ENCODE results near the gene DSCAML1. TPM values are rescaled to one million over a fixed set of nuclear protein-coding genes. Genes with fewer than 3 reads are reported as not detected.

DSCAML1 gene
- total and polyA plus RNA-seq, 10 of the 15 experiments (the other 5 are each of a cell fraction or from before 2014, with no cell fraction given) = 0.03 to 0.18 (median 0.06) TPM; not detected in 1

- no peak for TF ChIP-seq PRDM15 (CRISPR knock-in tag; IDR thresholded peaks at IDR 0.05)
Measured at GRCh38 chr11:117820516-117820915, 23.5 kb upstream of the DSCAML1 start (continued).

- ChIA-PET SMC1A (ENCODE audit: uncharacterized antibody, unreplicated experiment) (interaction anchor here (0.8 to 11.7 kb wide), 10 partner anchors 15 to 238 kb away, joined by 3 to 318 read pairs (median 6); no protein-coding TSS in a partner anchor), POLR2A (interaction anchor here (2.6 to 4.8 kb wide), 2 partner anchors 12 to 127 kb away, joined by 10 to 47 read pairs; no protein-coding TSS in a partner anchor), CTCF (interaction anchor here (1.0 to 16.0 kb wide), 14 partner anchors 8 to 233 kb away, joined by 3 to 503 read pairs (median 9); no protein-coding TSS in a partner anchor), RAD21 (ENCODE audit: unreplicated experiment) (interaction anchor here (1.4 to 22.6 kb wide), 6 partner anchors 9 to 302 kb away, joined by 3 to 393 read pairs (median 116); no protein-coding TSS in a partner anchor)
- TF ChIP-seq SIX5 (IDR thresholded peaks at IDR 0.05; ENCODE audit: low read depth, low read length, severe bottlenecking) (no peak), BACH1 (IDR thresholded peaks at IDR 0.05; ENCODE audit: borderline replicate concordance) (no peak), NR2C2 (IDR thresholded peaks at IDR 0.05; ENCODE audit: borderline replicate concordance, control insufficient read depth, insufficient read length, low read depth) (no peak), POLR2A (IDR thresholded peaks at IDR 0.05; ENCODE audit: low read depth, low read length) (no peak), EGR1 (IDR thresholded peaks at IDR 0.05; ENCODE audit: borderline replicate concordance in 1 of 2, low read depth in 2 of 2, low read length in 2 of 2) (no peak), PBX3 (IDR thresholded peaks at IDR 0.05; ENCODE audit: insufficient replicate concordance, low read depth, low read length) (no peak), SPI1 (IDR thresholded peaks at IDR 0.05; ENCODE audit: borderline replicate concordance, insufficient read depth, low read depth, low read length) (no peak), NRF1 (conservative IDR thresholded peaks at IDR 0.05; ENCODE audit: low read depth, low read length) (no peak), IKZF2 (IDR thresholded peaks at IDR 0.05) (no peak), ZNF207 (IDR thresholded peaks at IDR 0.05; ENCODE audit: borderline replicate concordance) (no peak), NFXL1 (IDR thresholded peaks at IDR 0.05; ENCODE audit: borderline replicate concordance) (no peak)
- no TSS peak for BruUV-seq (replicated peaks)
- no peak for FAIRE-seq
- H3K9ac ChIP-seq (ENCODE audit: control insufficient read depth, insufficient read depth, low read length) = no peak overlapping the region
- H3K36me3 ChIP-seq (ENCODE audit: control insufficient read depth in 2 of 2, insufficient read depth in 2 of 2, low read length in 1 of 2) = no peaks in the 10 kb centered on the region
- no peaks in the 10 kb centered on the region for H3K9me3 ChIP-seq (replicated peaks; ENCODE audit: control insufficient read depth, insufficient read depth, low read length)
- no peak for ATAC-seq
- 60% methylated on average over 10 of the region's 11 CpGs for WGBS (ENCODE audit: insufficient coverage, insufficient replicate concordance, low lambda C conversion rate, missing lambda C conversion rate)
- H3K4me1 ChIP-seq (ENCODE audit: control insufficient read depth, insufficient read depth, low read length) = peaks cover 51% of the 10 kb centered on the region
- H4K20me1 ChIP-seq (ENCODE audit: control insufficient read depth, insufficient read depth) = no peaks in the 10 kb centered on the region
- no peak overlapping the region for H3K27ac ChIP-seq (ENCODE audit: control insufficient read depth, insufficient read depth)
- H3K4me3 ChIP-seq = no peak overlapping the region
- H3K27me3 ChIP-seq (replicated peaks in 1 of 2; ENCODE audit: control insufficient read depth in 2 of 2, insufficient read depth in 2 of 2, low read length in 1 of 2) = no peaks in the 10 kb centered on the region
- H2AFZ ChIP-seq (ENCODE audit: control insufficient read depth, low read depth, low read length) = no peak overlapping the region
- intact Hi-C loops (cut with micrococcal nuclease; ENCODE audit: unreplicated experiment) = no loop called here
- no peak overlapping the region for H3K4me2 ChIP-seq (ENCODE audit: control insufficient read depth, insufficient read depth)
- H3K79me2 ChIP-seq (ENCODE audit: control insufficient read depth, insufficient read depth, low read length) = peaks cover 2% of the 10 kb centered on the region; the same call in 1 of the 2 replicates
- no peak for DNase-seq (ENCODE audit: low read depth, low spot score)
- in situ Hi-C loops (cut with MboI) = no loop called here
Measured at GRCh38 chr11:117820071-117820470, 23.1 kb upstream of the DSCAML1 start.

Measured in GM12878 (cell line).